Activated CD8-positive, alpha-beta T cell treated with anti-CD3 and anti-CD28 coated beads for 36 hours (primary cell): ENCODE measurements around the gene TTC38. TPM values are rescaled to one million over a fixed set of nuclear protein-coding genes. Genes with fewer than 3 reads are reported as not detected.

Experiments used
- ATAC-seq: fragments of 200-7000 bp; cut with Tn5 transposase; one replicate; pipeline ENCODE4 v1.10.0; 2021; ENCODE audit warnings: mild to moderate bottlenecking, moderate library complexity
- CTCF ChIA-PET: fragments of 350-600 bp; sonication (Branson Sonifier 250); formaldehyde crosslinking; loops from one replicate; lab custom pipeline; 2021; ENCODE audit warnings: antibody characterized with exemption; lab: Charles Lee
- POLR2A ChIA-PET: fragments of 350-600 bp; sonication (Branson Sonifier 250); formaldehyde crosslinking; loops from one replicate; lab custom pipeline; 2021; ENCODE audit warnings: antibody characterized with exemption; lab: Charles Lee
- DNase-seq: peaks from one replicate; pipeline ENCODE4 v3.0.0-alpha.2; 2020
- H3K27ac Mint-ChIP-seq: one replicate; pipeline ENCODE4 v1.8.0; 2021; ENCODE audit warnings: mild to moderate bottlenecking, mixed read lengths
- H3K27me3 Mint-ChIP-seq: one replicate; pipeline ENCODE4 v1.8.0; 2021; ENCODE audit warnings: mixed read lengths
- H3K36me3 Mint-ChIP-seq: one replicate; pipeline ENCODE4 v1.8.0; 2021; ENCODE audit warnings: low read depth, mixed read lengths
- H3K4me1 Mint-ChIP-seq: one replicate; pipeline ENCODE4 v1.8.0; 2021; ENCODE audit warnings: low read depth, mixed read lengths
- H3K4me3 Mint-ChIP-seq: one replicate; pipeline ENCODE4 v1.8.0; 2021; ENCODE audit warnings: mild to moderate bottlenecking, moderate library complexity, mixed read lengths
- H3K9me3 Mint-ChIP-seq: one replicate; pipeline ENCODE4 v1.8.0; 2021; ENCODE audit warnings: mixed read lengths
- CTCF ChIP-seq: fragments of 200-600 bp; IDR thresholded peaks from one replicate; pipeline ENCODE4 v1.8.0; 2022; ENCODE audit warnings: antibody characterized with exemption, mild to moderate bottlenecking
- intact Hi-C: fragments of 100-400 bp; cut with micrococcal nuclease; formaldehyde crosslinking; loops from one replicate; pipeline ENCODE4 v1.10.0; 2022
- total RNA-seq, 2 experiments: library from RNA; stranded (reverse); gene quantifications; one replicate each; pipeline ENCODE4 v1.2.3, GENCODE V29; 2021

The TTC38 gene
- total RNA-seq, 2 experiments from 2014 or later = 9.0 to 11.9 TPM

- CTCF ChIA-PET = interaction anchor here (1.0 kb wide), 1 partner anchor 164 kb away, joined by 3 read pairs; no protein-coding TSS in a partner anchor
- Mint-ChIP-seq H3K36me3 (peaks cover 4% of the 10 kb centered on the region), H3K27me3 (no peaks in the 10 kb centered on the region), H3K4me1 (peaks cover 3% of the 10 kb centered on the region), H3K9me3 (no peaks in the 10 kb centered on the region), H3K27ac (peak overlapping the region; percentile 53), H3K4me3 (no peak overlapping the region)
- intact Hi-C loops = no loop called here
- POLR2A ChIA-PET = interaction anchor here (0.6 to 0.9 kb wide), 3 partner anchors 8 to 31 kb away, joined by 3 to 4 read pairs (median 3); partner anchors contain the start of gene CDPF1
- no peak for TF ChIP-seq CTCF
- ATAC-seq (peak; percentile 55), DNase-seq (peak; percentile 24)
Observed at GRCh38 chr22:46280999-46281623, 13.3 kb downstream of the TTC38 start.

- ChIA-PET CTCF (interaction anchor here (1.0 kb wide), 1 partner anchor 165 kb away, joined by 3 read pairs; no protein-coding TSS in a partner anchor), POLR2A (no interaction called here)
- no peak for TF ChIP-seq CTCF
- intact Hi-C loops = no loop called here
- Mint-ChIP-seq H3K27me3 (no peaks in the 10 kb centered on the region), H3K27ac (no peak overlapping the region), H3K36me3 (peaks cover 4% of the 10 kb centered on the region), H3K4me3 (no peak overlapping the region), H3K4me1 (no peaks in the 10 kb centered on the region), H3K9me3 (no peaks in the 10 kb centered on the region)
- DNase-seq = no peak
- ATAC-seq = no peak
Observed at GRCh38 chr22:46281866-46282678, 14.3 kb downstream of the TTC38 start.

- Mint-ChIP-seq H3K4me1 (peaks cover 14% of the 10 kb centered on the region), H3K9me3 (no peaks in the 10 kb centered on the region), H3K36me3 (peaks cover 2% of the 10 kb centered on the region), H3K27me3 (no peaks in the 10 kb centered on the region), H3K27ac (no peak overlapping the region), H3K4me3 (no peak overlapping the region)
- DNase-seq (no peak), ATAC-seq (no peak)
- ChIA-PET CTCF (interaction anchor here (1.2 to 1.9 kb wide), 3 partner anchors 18 to 169 kb away, joined by 3 to 5 read pairs (median 3); partner anchors contain the start of gene TTC38), POLR2A (interaction anchor here (1.1 kb wide), 1 partner anchor 23 kb away, joined by 3 read pairs; the partner anchor contains the start of gene PKDREJ)
- no peak for TF ChIP-seq CTCF
- intact Hi-C loops = no loop called here
Observed at GRCh38 chr22:46286006-46286405, 18.2 kb downstream of the TTC38 start.

GRCh38 chr22:46286941-46287872 is 19.4 kb downstream of the TTC38 start:
- Mint-ChIP-seq H3K36me3 (peaks cover 3% of the 10 kb centered on the region), H3K27ac (peak overlapping the region; percentile 70), H3K9me3 (no peaks in the 10 kb centered on the region), H3K4me3 (peak overlapping the region; percentile 64), H3K4me1 (peaks cover 14% of the 10 kb centered on the region), H3K27me3 (no peaks in the 10 kb centered on the region)
- no peak for DNase-seq
- ChIA-PET CTCF (interaction anchor here (1.3 to 1.9 kb wide), 2 partner anchors 19 to 170 kb away, joined by 3 to 5 read pairs; partner anchors contain the start of gene TTC38), POLR2A (interaction anchor here (1.2 kb wide), 1 partner anchor 18 kb away, joined by 3 read pairs; no protein-coding TSS in a partner anchor)
- TF ChIP-seq CTCF = no peak
- ATAC-seq = no peak
- intact Hi-C loops = no loop called here
